Activated CD8-positive, alpha-beta memory T cell treated with anti-CD3 and anti-CD28 coated beads for 4 hours (primary cell): ENCODE data around the gene MT1B.
"Not testable (repeated sequence)": the region's sequence is repeated elsewhere in the genome, so short reads cannot be mapped to it uniquely, and the experiment has no call there.

Source experiments
- DNase-seq, 2 donors: peaks; one replicate each; pipeline ENCODE4 v3.0.0-alpha.2; 2020; ENCODE audit warnings: low read depth in 2 of 2

MT1B gene

DNA sequence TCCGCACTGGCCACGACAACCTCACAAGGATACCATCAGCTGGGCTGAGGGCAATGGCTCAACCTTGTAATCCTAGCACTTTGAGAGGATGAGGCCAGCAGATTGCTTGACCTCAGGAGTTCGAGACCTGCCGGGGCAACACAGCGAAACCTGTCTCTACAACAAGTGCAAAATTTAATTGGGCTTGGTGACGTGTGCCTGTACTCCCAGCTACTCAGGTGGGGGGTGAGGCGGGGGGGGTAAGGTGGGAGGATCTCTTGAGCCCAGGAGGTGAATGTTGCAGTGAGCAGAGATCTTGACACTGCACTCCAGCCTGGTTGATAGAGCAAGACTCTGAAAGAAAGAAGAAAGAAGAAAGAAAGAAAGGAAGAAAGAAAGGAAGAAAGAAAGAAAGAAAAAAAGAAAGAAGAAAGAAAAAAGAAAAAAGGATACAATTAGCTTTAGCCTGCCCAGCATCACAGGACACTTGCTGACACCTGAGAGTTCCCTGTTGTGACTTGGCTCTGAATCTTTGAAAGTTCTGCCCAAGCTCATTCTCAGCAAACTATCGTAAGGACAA lies 31.3 kb upstream of the MT1B start:
- no peak for DNase-seq

DNA sequence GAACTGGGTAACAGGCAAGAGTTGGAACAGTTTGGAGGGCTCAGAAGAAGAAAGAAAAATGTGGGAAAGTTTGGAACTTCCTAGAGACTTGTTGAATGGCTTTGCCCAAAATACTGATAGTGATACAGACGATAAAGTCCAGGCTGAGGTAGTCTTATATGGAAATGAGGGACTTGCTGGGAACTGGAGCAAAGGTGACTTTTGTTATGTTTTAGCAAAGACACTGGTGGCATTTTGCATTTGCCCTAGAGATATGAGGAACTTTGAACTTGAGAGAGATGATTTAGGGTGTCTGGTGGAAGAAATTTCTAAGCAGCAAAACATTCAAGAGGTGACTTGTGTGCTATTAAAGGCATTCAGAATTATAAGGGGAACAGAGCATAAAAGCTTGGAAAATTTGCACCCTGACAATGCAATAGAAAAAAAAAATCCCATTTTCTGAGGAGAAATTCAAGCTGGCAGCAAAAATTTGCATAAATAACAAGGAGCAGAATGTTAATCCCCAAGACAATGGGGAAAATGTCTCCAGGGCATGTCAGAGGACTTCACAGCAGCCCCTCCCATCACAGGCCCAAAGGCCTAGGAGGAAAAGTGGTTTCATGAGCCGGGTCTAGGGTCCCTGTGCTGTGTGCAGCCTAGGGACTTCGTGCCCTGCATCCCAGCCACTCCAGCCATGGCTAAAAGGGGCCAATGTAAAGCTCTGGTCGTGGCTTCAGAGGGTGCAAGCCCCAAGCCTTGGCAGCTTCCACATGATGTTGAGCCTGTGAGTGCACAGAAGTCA lies 29.8 kb upstream of the MT1B start:
- DNase-seq: not testable (repeated sequence)

DNA sequence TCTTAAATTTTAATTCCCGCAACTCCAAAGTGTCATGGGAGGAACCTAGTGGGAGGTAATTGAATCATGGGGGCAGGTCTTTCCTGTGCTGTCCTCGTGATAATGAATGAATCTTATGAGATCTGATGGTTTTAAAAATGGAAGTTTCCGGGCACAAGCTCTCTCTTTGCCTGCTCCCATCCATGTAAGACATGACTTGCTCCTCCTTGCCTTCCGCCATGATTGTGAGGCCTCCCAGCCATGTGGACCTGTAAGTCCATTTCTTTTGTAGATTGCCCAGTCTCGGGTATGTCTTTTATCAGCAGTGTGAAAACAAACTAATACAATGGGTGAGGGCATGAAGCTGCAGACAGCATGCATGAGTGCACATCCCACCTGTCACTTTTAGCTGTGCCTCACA lies 28.5 kb upstream of the MT1B start:
- not testable (repeated sequence) for DNase-seq

DNA sequence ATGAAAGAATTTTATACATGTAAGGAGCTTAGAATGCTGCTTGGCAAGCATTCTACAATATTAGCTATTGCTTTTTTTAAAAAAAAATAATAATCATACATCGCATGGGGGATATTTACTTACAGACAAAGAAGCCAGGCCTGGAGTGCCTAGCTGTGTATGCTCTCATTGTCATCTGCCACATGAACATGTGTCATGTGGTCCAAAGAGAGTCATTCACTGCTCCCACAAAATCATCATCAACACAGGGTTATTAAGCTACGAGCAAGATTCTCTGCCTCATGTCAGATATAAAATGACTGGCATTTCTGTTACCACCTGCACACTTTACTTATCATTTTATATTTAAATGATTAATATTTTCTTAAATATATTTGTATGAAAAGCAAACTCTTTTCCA lies 28.0 kb upstream of the MT1B start:
- no peak for DNase-seq

DNA sequence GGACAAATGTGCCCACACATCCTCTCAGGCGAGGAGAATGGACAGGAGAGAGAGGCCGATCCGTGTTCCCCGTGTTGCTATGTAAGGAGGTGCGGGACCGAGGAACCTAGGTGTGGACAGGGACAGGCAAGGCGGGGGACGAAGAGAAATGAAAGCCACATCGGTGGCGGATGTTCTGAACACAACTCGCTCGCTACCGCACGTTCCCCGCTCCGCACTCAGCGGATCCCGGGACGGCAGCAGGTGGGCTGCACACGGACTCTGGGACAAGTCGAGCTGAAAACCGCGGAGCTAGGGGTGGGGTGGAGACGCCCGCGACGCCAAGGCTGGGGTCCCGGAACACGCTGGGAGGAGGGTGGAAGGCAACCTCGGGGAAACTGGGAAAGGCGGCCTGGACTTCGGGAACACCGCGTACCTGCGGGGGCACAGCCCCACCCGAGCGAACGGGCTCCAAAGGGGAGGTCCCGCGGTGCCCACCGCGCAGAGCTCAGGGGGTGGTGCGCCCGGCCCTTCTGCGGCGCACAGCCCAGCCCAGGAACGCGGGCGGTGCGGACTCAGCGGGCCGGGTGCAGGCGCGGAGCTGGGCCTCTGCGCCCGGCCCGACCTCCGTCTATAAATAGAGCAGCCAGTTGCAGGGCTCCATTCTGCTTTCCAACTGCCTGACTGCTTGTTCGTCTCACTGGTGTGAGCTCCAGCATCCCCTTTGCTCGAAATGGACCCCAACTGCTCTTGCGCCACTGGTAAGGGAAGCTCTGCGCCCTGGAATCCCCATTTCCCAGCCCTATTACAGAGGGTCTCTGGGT lies 26.3 kb upstream of the MT1B start, which contains the start of gene MT1E:
TSS of gene MT1E (plus strand) at position 642 of the 803 bp plus-strand sequence. CDS start at position 713, 71 bp downstream.
- DNase-seq: no peak

DNA sequence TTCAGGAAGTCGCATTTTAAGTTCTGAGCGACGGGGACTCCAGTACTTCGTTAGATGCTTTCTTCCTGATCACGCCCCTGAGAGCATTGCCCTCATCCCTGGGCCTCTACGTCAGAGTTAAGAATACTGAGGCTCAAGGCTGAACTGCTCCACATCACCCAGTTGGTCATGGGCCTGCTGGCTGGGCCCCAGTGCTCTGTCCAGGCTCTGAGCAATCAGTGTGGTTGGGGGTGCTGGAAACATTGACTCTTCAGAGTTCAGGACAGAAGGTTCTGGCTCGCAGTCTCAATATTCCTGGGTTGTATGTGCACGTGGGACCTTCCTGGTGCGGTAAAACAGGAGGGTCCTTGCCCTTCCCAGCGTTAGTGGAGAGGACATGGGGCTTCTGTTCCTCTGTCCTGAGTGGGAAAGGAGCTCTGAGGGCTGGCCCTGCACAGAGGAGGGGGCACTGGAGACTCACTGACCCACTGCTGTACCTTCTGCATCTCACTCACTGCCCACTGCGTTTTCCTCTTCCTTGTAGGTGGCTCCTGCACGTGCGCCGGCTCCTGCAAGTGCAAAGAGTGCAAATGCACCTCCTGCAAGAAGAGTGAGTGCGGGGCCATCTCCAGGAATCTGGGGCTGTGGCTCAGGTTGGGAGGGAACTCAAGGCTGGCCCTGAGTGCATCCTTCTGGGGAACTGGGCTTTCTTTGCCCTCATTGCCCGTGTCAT lies 25.6 kb upstream of the MT1B start:
- no peak for DNase-seq

DNA sequence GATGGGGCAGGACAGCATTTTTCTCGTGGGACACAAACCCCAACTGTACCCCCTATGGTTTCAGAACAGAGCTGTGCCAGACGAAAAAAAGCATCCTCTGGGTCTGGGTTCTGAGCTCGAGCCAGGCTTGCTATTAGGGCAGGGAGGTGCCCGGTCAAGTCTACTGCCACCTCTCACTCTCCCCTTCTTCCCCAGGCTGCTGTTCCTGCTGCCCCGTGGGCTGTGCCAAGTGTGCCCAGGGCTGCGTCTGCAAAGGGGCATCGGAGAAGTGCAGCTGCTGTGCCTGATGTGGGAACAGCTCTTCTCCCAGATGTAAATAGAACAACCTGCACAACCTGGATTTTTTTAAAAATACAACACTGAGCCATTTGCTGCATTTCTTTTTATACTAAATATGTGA lies 25.0 kb upstream of the MT1B start:
- DNase-seq: no peak

DNA sequence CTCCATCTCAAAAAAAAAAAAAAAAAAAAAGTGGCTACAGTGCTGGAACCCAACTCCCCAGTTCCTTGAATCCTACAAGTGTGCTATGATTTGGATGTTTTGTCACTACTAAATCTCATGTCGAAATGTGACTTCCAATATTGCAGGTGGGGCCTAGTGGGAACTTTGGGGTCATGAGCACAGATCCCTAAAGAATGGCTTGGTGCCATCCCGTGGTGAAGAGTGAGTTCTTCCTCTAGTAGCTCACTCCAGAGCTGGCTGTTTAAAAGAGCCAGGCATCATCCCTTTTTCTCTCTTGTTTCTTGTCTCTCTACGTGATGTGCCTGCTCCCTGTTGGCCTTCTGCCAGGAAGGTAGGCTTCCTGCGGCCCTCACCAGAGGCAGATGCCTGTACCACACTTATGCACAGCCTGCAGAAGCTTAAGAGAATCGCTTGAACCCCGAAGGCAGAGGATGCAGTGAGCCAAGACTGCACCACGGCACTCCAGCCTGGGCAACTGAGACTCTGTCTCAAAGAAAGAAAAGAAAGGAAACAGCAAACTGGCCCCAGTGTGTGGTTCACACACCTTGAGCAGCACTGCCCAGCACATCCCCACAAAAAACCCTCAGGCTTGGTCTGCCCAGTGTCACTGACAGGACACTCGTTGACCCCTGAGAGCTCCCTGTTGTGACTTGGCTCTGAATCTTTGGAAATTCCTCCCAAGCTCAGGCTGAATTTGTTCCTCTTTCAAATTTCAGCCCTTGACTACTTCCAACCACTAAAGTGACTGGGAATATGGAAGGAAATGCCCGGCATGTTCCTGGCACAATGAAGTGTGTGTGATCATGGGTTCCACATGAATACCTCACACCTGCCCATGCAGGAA lies 23.0 kb upstream of the MT1B start:
- no peak for DNase-seq

DNA sequence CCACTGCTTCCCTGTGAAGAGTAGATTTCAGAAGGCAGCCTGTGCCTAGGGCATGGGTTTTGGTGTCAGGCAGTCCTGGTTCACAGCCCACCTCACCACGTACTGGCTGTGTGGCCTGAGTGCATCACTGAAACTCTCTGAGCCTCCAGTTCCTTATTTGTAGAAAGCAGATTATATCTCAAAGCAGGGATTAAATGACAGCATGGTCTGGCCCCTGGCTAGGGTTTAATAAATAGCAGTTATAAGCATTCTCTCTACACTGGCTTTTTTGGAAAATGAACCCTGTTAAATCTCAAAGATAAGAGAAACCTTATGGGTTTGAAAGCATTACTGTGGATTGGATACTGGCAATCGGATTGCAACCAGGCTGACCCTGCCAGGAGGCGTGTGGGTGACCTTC lies 22.2 kb upstream of the MT1B start:
- DNase-seq: no peak

DNA sequence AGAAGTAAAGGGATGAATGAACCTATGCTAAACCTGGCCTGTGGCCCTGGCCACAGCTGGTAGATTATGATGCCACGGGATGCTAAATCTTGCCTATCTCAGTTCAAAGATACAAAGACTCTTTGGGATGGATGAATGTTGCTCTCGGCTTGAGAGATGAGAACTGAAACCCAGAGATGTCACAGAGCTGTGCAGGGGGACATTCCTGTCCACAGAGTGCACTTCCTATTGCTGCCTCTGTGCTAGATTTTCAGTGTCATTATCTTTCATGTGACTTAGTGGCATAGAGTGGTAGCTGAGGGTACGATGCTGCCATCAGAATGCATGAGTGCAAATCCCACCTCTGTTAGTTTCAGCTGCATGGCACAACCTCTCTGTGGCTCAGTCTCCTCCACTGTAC lies 21.6 kb upstream of the MT1B start:
- DNase-seq: no peak

DNA sequence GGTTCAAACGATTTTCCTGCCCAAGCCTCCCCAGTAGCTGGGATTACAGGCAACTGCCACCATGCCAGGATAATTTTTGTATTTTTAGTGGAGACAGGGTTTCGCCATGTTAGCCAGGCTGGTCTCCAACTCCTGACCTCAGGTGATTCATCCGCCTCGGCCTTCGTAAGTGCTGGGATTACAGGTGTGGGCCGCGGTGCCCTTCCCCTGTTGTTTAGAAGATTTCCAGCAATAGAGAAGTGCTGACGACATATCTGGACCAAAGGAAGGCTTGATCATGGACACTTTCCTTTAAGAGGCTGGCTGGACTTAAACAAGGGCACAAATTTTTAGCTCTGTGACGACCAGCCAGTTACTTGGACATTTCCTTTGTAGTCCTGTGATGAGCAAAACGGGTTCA lies 20.5 kb upstream of the MT1B start:
- no peak for DNase-seq

DNA sequence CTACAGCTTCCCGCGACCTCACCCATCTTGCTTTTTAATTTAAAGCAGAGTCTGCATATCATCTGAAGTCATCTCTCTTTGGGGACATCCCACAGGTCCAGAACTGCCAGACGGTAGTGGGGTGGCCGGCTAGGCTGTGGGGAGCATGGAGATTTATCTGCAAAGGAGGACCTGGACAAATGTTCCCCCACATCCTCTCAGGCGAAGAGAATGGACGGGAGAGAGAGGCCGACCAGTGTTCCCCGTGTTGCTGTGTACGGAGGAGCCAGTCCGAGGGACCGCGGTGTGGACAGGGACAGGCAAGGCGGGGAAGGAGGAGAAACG lies 19.9 kb upstream of the MT1B start:
- no peak for DNase-seq

DNA sequence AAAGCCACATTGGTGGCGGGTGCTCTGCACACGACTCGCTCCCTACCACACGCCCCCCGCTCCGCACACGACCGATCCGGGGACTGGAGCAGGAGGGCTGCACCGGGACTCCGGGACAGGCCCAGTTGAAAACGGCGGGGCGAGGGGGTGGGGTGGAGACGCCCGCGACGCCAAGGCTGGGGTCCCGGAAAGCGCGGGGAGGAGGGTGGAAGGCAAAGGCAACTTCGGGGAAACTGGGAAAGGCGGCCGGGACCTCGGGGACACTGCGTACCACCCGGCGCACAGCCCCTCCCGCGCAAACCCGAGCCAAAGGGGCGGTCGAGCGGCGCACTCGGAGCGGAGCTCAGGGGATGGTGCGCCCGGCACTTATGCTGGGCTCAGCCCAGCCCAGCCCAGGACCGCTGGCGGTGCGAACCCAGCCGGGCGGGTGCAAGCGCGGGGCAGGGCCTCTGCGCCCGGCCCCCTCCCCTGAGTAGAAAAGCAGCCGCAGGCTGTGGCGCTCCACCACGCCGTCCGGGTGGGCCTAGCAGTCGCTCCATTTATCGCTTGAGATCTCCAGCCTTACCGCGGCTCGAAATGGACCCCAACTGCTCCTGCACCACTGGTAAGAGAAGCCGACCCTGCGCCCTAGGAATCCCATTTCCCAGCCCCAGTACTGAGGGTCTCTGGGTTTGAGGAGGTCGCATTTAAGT lies 19.4 kb upstream of the MT1B start, which contains the start of gene MT1M:
TSS of gene MT1M (plus strand) at position 504 of the 692 bp plus-strand sequence. CDS start at position 577, 73 bp downstream.
- no peak for DNase-seq

DNA sequence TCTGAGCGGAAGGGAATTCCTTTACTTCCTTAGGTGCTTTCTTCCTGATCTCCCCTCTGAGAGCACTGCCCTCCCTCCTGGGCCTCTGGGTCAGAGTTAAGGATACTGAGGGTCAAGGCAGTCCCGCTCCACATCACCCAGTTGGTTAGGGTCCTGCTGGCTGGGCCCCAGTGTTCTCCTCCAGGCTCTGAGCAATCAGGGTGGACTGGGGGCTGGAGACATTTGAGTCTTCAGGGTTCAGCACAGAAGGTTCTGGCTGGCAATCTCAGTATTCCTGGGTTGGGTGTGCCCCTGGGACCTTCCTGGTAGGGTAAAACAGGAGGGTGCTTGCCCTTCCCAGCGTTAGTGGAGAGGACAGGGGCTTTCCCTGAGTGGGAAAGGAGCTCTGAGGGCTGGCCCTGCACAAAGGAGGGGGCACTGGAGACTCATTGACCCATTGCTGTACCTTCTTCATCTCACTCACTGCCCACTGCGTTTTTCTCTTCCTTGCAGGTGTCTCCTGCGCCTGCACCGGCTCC lies 18.8 kb upstream of the MT1B start:
- no peak for DNase-seq

DNA sequence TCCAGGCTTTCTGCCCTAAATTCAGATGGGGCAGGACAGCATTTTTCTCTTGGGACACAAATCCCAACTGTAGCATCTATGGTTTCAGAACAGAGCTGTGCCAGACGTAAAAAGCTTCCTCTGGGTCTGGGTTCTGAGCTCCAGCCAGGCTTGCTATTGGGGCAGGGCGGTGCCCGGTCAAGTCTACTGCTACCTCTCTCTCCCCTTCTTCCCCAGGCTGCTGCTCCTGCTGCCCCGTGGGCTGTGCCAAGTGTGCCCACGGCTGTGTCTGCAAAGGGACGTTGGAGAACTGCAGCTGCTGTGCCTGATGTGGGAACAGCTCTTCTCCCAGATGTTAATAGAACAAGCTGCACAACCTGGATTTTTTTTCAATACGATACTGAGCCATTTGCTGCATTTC lies 18.2 kb upstream of the MT1B start:
- no peak for DNase-seq

DNA sequence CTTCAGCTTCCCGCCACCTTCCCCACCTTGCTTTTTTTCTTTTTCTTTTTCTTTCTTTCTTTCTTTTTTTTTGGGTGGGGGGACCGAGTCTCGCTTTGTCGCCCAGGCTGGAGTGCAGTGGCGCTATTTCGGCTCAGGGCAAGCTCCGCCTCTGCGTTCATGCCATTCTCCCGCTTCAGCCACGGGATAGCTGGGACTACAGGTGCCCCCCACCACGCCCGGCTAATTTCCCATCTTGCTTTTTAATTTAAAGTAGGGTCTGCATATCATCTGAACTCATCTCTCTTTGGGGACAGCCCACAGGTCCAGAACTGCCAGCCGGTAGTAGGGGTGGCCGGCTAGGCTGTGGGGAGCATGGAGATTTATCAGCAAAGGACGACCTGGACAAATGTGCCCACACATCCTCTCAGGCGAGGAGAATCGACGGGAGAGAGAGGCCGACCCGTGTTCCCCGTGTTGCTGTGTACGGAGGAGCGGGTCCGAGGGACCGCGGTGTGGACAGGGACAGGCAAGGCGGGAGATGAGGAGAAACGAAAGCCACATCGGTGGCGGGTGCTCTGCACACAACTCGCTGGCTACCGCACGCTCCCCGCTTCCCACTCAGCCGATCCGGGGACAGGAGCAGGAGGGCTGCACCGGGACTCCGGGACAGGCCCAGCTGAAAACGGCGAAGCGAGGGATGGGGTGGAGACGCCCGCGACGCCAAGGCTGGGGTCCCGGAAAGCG lies 16.8 kb upstream of the MT1B start:
- DNase-seq: no peak

DNA sequence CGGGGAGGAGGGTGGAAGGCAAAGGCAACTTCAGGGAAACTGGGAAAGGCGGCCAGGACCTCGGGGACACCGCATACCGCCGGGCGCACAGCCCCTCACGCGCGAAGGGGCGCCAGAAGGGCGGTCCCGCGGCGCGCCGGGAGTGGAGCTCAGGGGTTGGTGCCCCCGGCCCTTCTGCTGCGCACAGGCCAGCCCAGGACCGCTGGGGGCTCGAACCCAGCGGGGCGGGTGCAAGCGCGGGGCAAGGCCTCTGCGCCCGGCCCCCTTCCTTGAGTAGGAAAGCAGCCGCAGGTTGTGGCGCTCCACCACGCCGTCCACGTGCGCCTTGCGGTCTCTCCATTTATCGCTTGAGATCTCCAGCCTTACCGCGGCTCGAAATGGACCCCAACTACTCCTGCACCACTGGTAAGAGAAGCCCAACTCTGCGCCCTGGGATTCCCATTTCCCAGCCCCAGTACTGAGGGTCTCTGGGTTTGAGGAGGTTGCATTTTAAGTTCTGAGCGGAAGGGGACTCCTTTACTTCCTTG lies 16.2 kb upstream of the MT1B start:
- DNase-seq: no peak

DNA sequence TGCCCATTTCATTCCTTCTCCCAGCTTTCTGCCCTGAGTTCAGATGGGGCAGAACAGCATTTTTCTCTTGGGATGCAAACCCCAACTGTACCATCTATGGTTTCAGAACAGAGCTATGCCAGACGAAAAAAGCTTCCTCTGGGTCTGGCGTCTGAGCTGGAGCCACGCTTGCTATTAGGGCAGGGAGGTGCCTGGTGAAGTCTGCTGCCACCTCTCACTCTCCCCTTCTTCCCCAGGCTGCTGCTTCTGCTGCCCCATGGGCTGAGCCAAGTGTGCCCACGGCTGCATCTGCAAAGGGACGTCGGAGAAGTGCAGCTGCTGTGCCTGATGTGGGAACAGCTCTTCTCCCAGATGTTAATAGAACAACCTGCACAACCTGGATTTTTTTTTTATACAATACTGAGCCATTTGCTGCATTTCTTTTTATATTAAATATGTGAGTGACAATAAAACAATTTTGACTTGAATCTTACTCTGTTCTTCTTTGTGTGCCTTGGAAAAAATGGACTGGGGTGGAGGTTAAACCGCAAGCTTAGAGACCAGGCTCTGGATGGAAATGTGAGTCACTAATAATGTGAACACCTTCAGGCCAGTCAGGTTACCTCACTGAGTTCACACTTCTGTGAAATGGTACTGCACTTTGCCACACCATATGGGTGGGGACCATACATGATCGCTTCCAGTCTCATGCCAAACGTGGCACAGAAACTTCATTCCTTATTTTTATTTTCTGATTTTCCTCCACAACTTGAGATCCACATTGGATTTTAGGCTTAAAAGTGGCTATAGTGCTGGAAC lies 14.9 kb upstream of the MT1B start:
- no peak for DNase-seq
